ENCODE results near the gene PFDN1.
A peak's percentile ranks its signal among the peaks of the same experiment; 100 is the strongest.

PFDN1 gene, protein sequence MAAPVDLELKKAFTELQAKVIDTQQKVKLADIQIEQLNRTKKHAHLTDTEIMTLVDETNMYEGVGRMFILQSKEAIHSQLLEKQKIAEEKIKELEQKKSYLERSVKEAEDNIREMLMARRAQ
- long read RNA-seq, transcript PFDN1-201 (4 exons, 1,352 nt): major isoform, 90 of 100 reads
- long read RNA-seq, partial matches to known transcripts: 0 of 100 reads
- long read RNA-seq, other reads (novel, unspliced or antisense): 4 of 100 reads

DNA sequence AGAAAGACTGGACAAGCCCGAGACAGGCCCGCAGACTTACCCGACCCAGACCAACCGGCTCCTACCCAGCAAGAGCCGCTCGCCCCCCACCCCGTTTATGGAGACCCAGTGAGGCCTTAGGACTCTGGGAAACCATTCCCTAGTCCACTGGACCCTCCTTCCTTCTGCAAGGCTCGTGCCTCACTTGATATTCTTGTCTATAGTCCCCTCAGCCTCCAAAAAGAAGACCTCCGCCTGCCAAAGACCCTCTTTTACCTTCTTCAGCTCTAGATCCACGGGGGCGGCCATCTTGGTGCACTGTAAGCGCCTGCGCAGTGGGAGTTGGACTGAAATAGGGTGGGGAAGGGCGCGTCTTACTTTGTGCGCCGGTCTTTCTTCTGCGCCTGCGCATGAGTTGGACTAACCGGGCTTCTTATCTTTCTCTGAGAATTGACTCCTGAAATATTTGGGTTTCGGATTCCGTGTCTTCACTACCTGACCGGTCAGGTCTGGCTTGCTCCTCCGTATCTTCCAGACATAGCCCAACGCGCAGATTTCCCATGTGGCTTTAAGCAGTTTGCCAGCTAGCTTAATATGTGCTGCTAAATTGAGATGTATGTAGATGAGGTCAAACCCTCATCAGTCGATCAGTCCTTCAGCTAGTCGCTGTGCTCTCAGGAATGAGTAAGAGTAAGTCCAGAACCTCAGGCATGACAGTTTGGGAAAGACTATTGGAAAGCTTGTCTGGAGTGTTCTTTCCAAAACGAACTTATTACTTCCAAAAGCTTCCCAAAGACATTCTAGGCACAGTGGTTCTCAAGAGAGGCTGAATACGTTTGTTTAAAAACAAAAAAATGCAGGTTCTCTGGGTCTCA lies at the start of gene PFDN1:
TSS of gene PFDN1 (minus strand) at position 316 of the 854 bp plus-strand sequence. CDS start at position 288, 28 bp downstream.
- H3K4me3 ChIP-seq (replicated peaks; ENCODE audit: insufficient read depth, low read length): peak within 1 kb of the TSS; percentile 91
- H3K27me3 ChIP-seq (ENCODE audit: insufficient read depth, poor library complexity, severe bottlenecking): no peaks in the 10 kb centered on the region
- no peak for TF ChIP-seq SPI1 (IDR thresholded peaks at IDR 0.05; ENCODE audit: borderline replicate concordance, low read depth)
- peak; percentile 84 for TF ChIP-seq POLR2AphosphoS5 (IDR thresholded peaks at IDR 0.05; ENCODE audit: low read depth)
- TF ChIP-seq, protein P1, sequence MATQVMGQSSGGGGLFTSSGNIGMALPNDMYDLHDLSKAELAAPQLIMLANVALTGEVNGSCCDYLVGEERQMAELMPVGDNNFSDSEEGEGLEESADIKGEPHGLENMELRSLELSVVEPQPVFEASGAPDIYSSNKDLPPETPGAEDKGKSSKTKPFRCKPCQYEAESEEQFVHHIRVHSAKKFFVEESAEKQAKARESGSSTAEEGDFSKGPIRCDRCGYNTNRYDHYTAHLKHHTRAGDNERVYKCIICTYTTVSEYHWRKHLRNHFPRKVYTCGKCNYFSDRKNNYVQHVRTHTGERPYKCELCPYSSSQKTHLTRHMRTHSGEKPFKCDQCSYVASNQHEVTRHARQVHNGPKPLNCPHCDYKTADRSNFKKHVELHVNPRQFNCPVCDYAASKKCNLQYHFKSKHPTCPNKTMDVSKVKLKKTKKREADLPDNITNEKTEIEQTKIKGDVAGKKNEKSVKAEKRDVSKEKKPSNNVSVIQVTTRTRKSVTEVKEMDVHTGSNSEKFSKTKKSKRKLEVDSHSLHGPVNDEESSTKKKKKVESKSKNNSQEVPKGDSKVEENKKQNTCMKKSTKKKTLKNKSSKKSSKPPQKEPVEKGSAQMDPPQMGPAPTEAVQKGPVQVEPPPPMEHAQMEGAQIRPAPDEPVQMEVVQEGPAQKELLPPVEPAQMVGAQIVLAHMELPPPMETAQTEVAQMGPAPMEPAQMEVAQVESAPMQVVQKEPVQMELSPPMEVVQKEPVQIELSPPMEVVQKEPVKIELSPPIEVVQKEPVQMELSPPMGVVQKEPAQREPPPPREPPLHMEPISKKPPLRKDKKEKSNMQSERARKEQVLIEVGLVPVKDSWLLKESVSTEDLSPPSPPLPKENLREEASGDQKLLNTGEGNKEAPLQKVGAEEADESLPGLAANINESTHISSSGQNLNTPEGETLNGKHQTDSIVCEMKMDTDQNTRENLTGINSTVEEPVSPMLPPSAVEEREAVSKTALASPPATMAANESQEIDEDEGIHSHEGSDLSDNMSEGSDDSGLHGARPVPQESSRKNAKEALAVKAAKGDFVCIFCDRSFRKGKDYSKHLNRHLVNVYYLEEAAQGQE (IDR thresholded peaks at IDR 0.05; ENCODE audit: insufficient replicate concordance, low read depth): peak; percentile 29
- DNase-seq (ENCODE audit: low read depth in 1 of 2, low spot score in 1 of 2): peak; percentile 79 to 95
- H3K27ac ChIP-seq (replicated peaks): peak within 1 kb of the TSS; percentile 79

DNA sequence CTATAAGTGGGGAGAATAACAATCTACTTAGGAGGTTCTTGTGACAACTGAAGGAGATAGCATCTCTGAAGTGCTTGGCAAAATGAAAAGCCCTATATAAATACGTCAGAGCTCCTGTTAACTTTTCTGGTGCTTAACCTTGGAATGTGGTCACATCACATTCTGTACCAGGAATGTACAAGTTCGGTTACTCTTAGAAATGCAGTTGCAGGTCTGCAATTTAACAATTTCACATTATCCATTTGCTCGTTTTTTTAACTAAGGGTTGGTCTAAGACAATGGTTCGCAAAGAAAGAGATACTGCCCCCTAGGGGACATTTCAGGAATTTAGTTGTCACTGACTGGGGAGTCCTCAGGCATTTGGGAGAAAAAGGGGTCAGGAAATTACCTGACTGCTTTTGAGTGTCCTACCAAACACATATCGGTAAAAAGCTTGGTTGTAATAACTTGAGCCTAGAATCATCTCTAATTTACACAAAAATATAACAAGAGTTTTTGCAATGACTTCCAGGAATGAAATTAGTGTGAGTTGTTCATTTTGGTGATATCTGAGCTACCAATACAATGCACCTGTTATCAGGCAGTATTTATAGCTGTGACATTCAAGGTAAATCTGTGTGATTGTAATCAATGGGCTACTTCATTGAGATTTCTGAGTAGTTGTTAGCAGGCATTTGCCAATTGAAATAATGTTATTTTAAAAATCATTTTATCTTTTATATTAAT lies 48.9 kb upstream of the PFDN1 start:
- TF ChIP-seq, protein P1 (IDR thresholded peaks at IDR 0.05; ENCODE audit: insufficient replicate concordance, low read depth): no peak
- TF ChIP-seq, protein P2, sequence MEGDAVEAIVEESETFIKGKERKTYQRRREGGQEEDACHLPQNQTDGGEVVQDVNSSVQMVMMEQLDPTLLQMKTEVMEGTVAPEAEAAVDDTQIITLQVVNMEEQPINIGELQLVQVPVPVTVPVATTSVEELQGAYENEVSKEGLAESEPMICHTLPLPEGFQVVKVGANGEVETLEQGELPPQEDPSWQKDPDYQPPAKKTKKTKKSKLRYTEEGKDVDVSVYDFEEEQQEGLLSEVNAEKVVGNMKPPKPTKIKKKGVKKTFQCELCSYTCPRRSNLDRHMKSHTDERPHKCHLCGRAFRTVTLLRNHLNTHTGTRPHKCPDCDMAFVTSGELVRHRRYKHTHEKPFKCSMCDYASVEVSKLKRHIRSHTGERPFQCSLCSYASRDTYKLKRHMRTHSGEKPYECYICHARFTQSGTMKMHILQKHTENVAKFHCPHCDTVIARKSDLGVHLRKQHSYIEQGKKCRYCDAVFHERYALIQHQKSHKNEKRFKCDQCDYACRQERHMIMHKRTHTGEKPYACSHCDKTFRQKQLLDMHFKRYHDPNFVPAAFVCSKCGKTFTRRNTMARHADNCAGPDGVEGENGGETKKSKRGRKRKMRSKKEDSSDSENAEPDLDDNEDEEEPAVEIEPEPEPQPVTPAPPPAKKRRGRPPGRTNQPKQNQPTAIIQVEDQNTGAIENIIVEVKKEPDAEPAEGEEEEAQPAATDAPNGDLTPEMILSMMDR (IDR thresholded peaks at IDR 0.05; ENCODE audit: insufficient read depth, low read length): peak; percentile 84
- DNase-seq (ENCODE audit: low read depth in 1 of 2, low spot score in 1 of 2): peak; percentile 52 to 74
- no peak overlapping the region for H3K27ac ChIP-seq (replicated peaks)
- no peaks in the 10 kb centered on the region for H3K27me3 ChIP-seq (ENCODE audit: insufficient read depth, poor library complexity, severe bottlenecking)
- no peak overlapping the region for H3K4me3 ChIP-seq (replicated peaks; ENCODE audit: insufficient read depth, low read length)

DNA sequence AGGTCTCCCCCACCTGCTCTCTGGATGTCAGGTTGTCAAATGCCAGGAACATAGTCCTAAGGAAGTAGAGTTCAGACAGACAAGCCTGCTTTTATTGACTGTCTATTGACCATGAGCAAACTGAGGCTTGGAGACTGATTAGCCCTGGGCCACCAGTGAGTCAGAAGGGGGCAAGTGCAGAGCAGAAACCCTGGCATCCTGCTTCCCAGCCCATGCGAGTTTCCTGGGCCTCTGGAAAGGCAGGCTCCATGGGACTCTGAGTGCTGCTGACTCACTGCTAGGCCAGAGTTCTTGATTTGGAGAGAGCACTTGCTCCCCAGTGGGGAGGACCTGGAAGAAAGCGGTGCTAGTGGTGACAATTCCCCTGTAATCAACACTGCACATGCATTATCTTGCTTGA lies 46.3 kb upstream of the PFDN1 start:
- H3K27ac ChIP-seq (replicated peaks): no peak overlapping the region
- H3K4me3 ChIP-seq (replicated peaks; ENCODE audit: insufficient read depth, low read length): no peak overlapping the region
- DNase-seq (ENCODE audit: low read depth in 1 of 2, low spot score in 1 of 2): no peak
- H3K27me3 ChIP-seq (ENCODE audit: insufficient read depth, poor library complexity, severe bottlenecking): no peaks in the 10 kb centered on the region
- no peak for TF ChIP-seq POLR2AphosphoS5 (IDR thresholded peaks at IDR 0.05; ENCODE audit: low read depth)
- TF ChIP-seq, protein P2 (IDR thresholded peaks at IDR 0.05; ENCODE audit: insufficient read depth, low read length): no peak
- TF ChIP-seq, protein P1 (IDR thresholded peaks at IDR 0.05; ENCODE audit: insufficient replicate concordance, low read depth): no peak
- TF ChIP-seq SPI1 (IDR thresholded peaks at IDR 0.05; ENCODE audit: borderline replicate concordance, low read depth): no peak
- no peak for TF ChIP-seq GABPA (IDR thresholded peaks at IDR 0.05; ENCODE audit: low read depth)

Measured in HL-60 (cell line).